LNCAP (cell line): ENCODE data around the gene A4GNT.

Experiments used
- CTCF ChIP-seq: fragments of 450-650 bp; IDR thresholded peaks from 2 replicates; pipeline ENCODE4 v1.5.1; 2017; ENCODE audit warnings: mild to moderate bottlenecking

Gene A4GNT

GRCh38 chr3:138097192-138098172 lies 34.7 kb downstream of the A4GNT start:
- TF ChIP-seq CTCF, result peak; percentile 55

DNA sequence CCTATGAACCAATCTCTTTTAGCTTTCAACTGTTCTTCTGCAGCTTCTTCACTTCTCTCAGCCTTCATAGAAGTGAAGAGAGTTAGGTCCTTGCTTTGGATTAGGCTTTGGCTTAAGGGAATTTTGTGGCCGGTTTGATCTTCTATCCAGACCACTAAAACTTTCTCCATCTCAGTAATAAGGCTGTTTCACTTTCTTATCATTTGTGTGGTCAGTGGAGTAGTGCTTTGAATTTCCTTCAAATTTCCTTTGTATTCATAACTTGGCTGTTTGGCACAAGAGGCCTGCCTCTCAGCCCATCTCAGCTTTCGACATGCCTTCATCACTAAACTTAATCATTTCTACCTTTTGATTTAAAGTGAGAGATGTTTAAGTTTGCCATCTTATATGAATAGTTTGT lies 38.5 kb downstream of the A4GNT start:
- no peak for TF ChIP-seq CTCF

GRCh38 chr3:138092023-138092422 lies 40.2 kb downstream of the A4GNT start:
- TF ChIP-seq CTCF, result no peak

DNA sequence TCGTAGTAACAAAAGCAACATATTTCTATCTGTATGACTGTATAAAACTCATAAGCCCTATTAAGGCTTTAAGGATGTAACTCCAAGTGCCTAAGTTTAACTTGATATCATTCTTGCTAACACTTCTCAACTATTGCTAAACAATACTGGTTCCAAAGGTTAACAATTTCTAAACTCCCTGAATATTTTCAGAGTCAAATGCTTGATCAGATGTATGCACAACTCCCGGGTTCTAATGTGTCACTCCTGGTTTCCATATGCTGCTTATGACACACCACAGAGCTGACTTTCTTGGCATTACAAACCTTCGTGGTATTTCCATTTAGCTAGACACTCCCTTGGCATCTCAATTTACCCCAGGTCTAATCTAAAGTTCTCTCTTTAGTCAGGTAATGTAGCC lies 43.1 kb downstream of the A4GNT start:
- no peak for TF ChIP-seq CTCF

GRCh38 chr3:138084196-138084595 lies 48.0 kb downstream of the A4GNT start:
- TF ChIP-seq CTCF, result no peak

- TF ChIP-seq CTCF, result no peak
These were observed 49.2 kb downstream of the A4GNT start for GRCh38 chr3:138082992-138083386.

GRCh38 chr3:138082085-138082991 lies 49.9 kb downstream of the A4GNT start:
- TF ChIP-seq CTCF, result no peak
